NCI-H226 (cell line): Measurements from ENCODE around the gene CCNY.
A peak's percentile ranks its signal among the peaks of the same experiment; 100 is the strongest.

Experiments used
- DNase-seq: peaks from one replicate; pipeline ENCODE4 v3.0.0-alpha.2; 2015

The CCNY gene

GRCh38 chr10:35359056-35359455 lies 22.7 kb downstream of the CCNY start:
- no peak for DNase-seq

GRCh38 chr10:35359873-35360272 lies 23.6 kb downstream of the CCNY start:
- no peak for DNase-seq

GRCh38 chr10:35362701-35363350 lies 26.5 kb downstream of the CCNY start:
- DNase-seq: no peak

- DNase-seq: no peak
Observed at GRCh38 chr10:35363587-35363986, 27.3 kb downstream of the CCNY start.

GRCh38 chr10:35364808-35365207 lies 28.5 kb downstream of the CCNY start:
- DNase-seq: no peak

- DNase-seq: no peak
Observed at GRCh38 chr10:35365994-35366393, 29.7 kb downstream of the CCNY start.

- no peak for DNase-seq
Observed at GRCh38 chr10:35367107-35367859, 31.0 kb downstream of the CCNY start.

GRCh38 chr10:35367982-35368381 lies 31.7 kb downstream of the CCNY start:
- DNase-seq: no peak

GRCh38 chr10:35368485-35369048 lies 32.3 kb downstream of the CCNY start:
- no peak for DNase-seq

GRCh38 chr10:35369049-35369611 lies 32.8 kb downstream of the CCNY start:
- no peak for DNase-seq

GRCh38 chr10:35371731-35372130 lies 35.4 kb downstream of the CCNY start:
- no peak for DNase-seq

- peak; percentile 61 for DNase-seq
Observed at GRCh38 chr10:35372329-35372728, 36.0 kb downstream of the CCNY start.

- peak; percentile 29 for DNase-seq
Observed at GRCh38 chr10:35375091-35375765, 38.9 kb downstream of the CCNY start.

- DNase-seq: no peak
Observed at GRCh38 chr10:35377050-35377728, 40.9 kb downstream of the CCNY start.

- no peak for DNase-seq
Observed at GRCh38 chr10:35378541-35379210, 42.4 kb downstream of the CCNY start.

GRCh38 chr10:35379226-35380137 lies 43.2 kb downstream of the CCNY start:
- no peak for DNase-seq

- DNase-seq: no peak
Observed at GRCh38 chr10:35382096-35382495, 45.8 kb downstream of the CCNY start.

- DNase-seq: no peak
Observed at GRCh38 chr10:35384265-35384868, 48.1 kb downstream of the CCNY start.

- peak; percentile 29 for DNase-seq
Observed at GRCh38 chr10:35386594-35387174, 50.4 kb downstream of the CCNY start.

- no peak for DNase-seq
Observed at GRCh38 chr10:35387768-35388167, 51.5 kb downstream of the CCNY start.
